SJSA1 (cell line): ENCODE data around the gene LMNTD2. TPM values are rescaled to one million over a fixed set of nuclear protein-coding genes. Genes with fewer than 3 reads are reported as not detected.

Experiments used
- DNase-seq, 2 experiments: peaks; one replicate each; pipeline ENCODE4 v3.0.0-alpha.2; 2015 to 2020; ENCODE audit warnings: low spot score in 2 of 2, low read depth in 1 of 2
- H3K27ac ChIP-seq: fragments of 250-450 bp; sonication (Bioruptor Pico); 2 replicates; pipeline ENCODE4 v1.5.1; 2020; ENCODE audit warnings: mild to moderate bottlenecking, moderate library complexity
- H3K27me3 ChIP-seq: fragments of 250-450 bp; sonication (Bioruptor Pico); replicated peaks from 2 replicates; pipeline ENCODE4 v1.5.1; 2020; ENCODE audit warnings: mild to moderate bottlenecking, moderate library complexity
- H3K36me3 ChIP-seq: fragments of 250-450 bp; sonication (Bioruptor Pico); 2 replicates; pipeline ENCODE4 v1.5.1; 2020; ENCODE audit warnings: mild to moderate bottlenecking
- H3K4me1 ChIP-seq: fragments of 250-450 bp; sonication (Bioruptor Pico); replicated peaks from 2 replicates; pipeline ENCODE4 v1.6.1; 2021; ENCODE audit warnings: mild to moderate bottlenecking
- H3K4me3 ChIP-seq: fragments of 250-450 bp; sonication (Bioruptor Pico); 2 replicates; pipeline ENCODE4 v1.5.1; 2020; ENCODE audit warnings: mild to moderate bottlenecking
- H3K9me3 ChIP-seq: fragments of 250-450 bp; sonication (Bioruptor Pico); replicated peaks from 2 replicates; pipeline ENCODE4 v1.5.1; 2020; ENCODE audit warnings: mild to moderate bottlenecking
- total RNA-seq: library from RNA; depleted of rRNA; stranded (reverse); fragments of >200 nt; shearing (Covaris generic); gene quantifications from 2 replicates; pipeline ENCODE4 v1.2.3, GENCODE V29; 2014

Gene LMNTD2
- total RNA-seq, 1 experiment from 2014 or later: 0.18 TPM

GRCh38 chr11:595400-595799 lies 34.9 kb upstream of the LMNTD2 start:
- no peak overlapping the region for H3K4me3 ChIP-seq
- no peaks in the 10 kb centered on the region for H3K9me3 ChIP-seq
- H3K4me1 ChIP-seq: no peaks in the 10 kb centered on the region
- no peaks in the 10 kb centered on the region for H3K27me3 ChIP-seq
- peaks cover 28% of the 10 kb centered on the region for H3K36me3 ChIP-seq
- no peak overlapping the region for H3K27ac ChIP-seq
- no peak for DNase-seq

- Histone ChIP-seq H3K36me3 (peaks cover 26% of the 10 kb centered on the region), H3K4me3 (no peak overlapping the region), H3K27ac (no peak overlapping the region), H3K9me3 (no peaks in the 10 kb centered on the region), H3K27me3 (no peaks in the 10 kb centered on the region), H3K4me1 (no peaks in the 10 kb centered on the region)
- no peak for DNase-seq
Observed at GRCh38 chr11:593347-593746, 32.8 kb upstream of the LMNTD2 start.

GRCh38 chr11:592918-593317 lies 32.4 kb upstream of the LMNTD2 start:
- H3K27ac ChIP-seq: no peak overlapping the region
- peaks cover 30% of the 10 kb centered on the region for H3K36me3 ChIP-seq
- no peak overlapping the region for H3K4me3 ChIP-seq
- H3K27me3 ChIP-seq: no peaks in the 10 kb centered on the region
- no peaks in the 10 kb centered on the region for H3K9me3 ChIP-seq
- no peaks in the 10 kb centered on the region for H3K4me1 ChIP-seq
- no peak for DNase-seq

GRCh38 chr11:592501-592900 lies 32.0 kb upstream of the LMNTD2 start:
- no peaks in the 10 kb centered on the region for H3K27me3 ChIP-seq
- H3K4me3 ChIP-seq: no peak overlapping the region
- no peak for DNase-seq
- peaks cover 35% of the 10 kb centered on the region for H3K36me3 ChIP-seq
- H3K27ac ChIP-seq: no peak overlapping the region
- H3K9me3 ChIP-seq: no peaks in the 10 kb centered on the region
- no peaks in the 10 kb centered on the region for H3K4me1 ChIP-seq

GRCh38 chr11:590997-591396 lies 30.5 kb upstream of the LMNTD2 start:
- DNase-seq: no peak

GRCh38 chr11:589798-590197 lies 29.3 kb upstream of the LMNTD2 start:
- no peak for DNase-seq
- no peaks in the 10 kb centered on the region for H3K4me1 ChIP-seq
- no peaks in the 10 kb centered on the region for H3K27me3 ChIP-seq
- H3K4me3 ChIP-seq: no peak overlapping the region
- H3K36me3 ChIP-seq: peaks cover 31% of the 10 kb centered on the region
- H3K27ac ChIP-seq: no peak overlapping the region
- no peaks in the 10 kb centered on the region for H3K9me3 ChIP-seq

More at GRCh38 chr11:590997-591396, 30.5 kb upstream of the LMNTD2 start:
- no peaks in the 10 kb centered on the region for H3K9me3 ChIP-seq
- no peak overlapping the region for H3K27ac ChIP-seq
- H3K27me3 ChIP-seq: no peaks in the 10 kb centered on the region
- peaks cover 31% of the 10 kb centered on the region for H3K36me3 ChIP-seq
- H3K4me3 ChIP-seq: no peak overlapping the region
- H3K4me1 ChIP-seq: no peaks in the 10 kb centered on the region

GRCh38 chr11:587978-588380 lies 27.4 kb upstream of the LMNTD2 start:
- Histone ChIP-seq H3K4me3 (no peak overlapping the region), H3K4me1 (no peaks in the 10 kb centered on the region), H3K9me3 (no peaks in the 10 kb centered on the region), H3K27ac (no peak overlapping the region), H3K36me3 (peaks cover 29% of the 10 kb centered on the region), H3K27me3 (no peaks in the 10 kb centered on the region)
- DNase-seq: no peak

GRCh38 chr11:587546-587945 lies 27.0 kb upstream of the LMNTD2 start:
- Histone ChIP-seq H3K4me1 (no peaks in the 10 kb centered on the region), H3K4me3 (no peak overlapping the region), H3K36me3 (peaks cover 27% of the 10 kb centered on the region), H3K9me3 (no peaks in the 10 kb centered on the region), H3K27ac (no peak overlapping the region), H3K27me3 (no peaks in the 10 kb centered on the region)
- no peak for DNase-seq

GRCh38 chr11:586376-587316 lies 26.1 kb upstream of the LMNTD2 start:
- Histone ChIP-seq H3K9me3 (no peaks in the 10 kb centered on the region), H3K4me3 (no peak overlapping the region), H3K27me3 (no peaks in the 10 kb centered on the region), H3K36me3 (peaks cover 24% of the 10 kb centered on the region), H3K4me1 (no peaks in the 10 kb centered on the region), H3K27ac (no peak overlapping the region)
- no peak for DNase-seq

- DNase-seq: no peak
- Histone ChIP-seq H3K27ac (no peak overlapping the region), H3K36me3 (peaks cover 24% of the 10 kb centered on the region), H3K4me1 (no peaks in the 10 kb centered on the region), H3K4me3 (no peak overlapping the region), H3K9me3 (no peaks in the 10 kb centered on the region), H3K27me3 (no peaks in the 10 kb centered on the region)
Observed at GRCh38 chr11:584287-584686, 23.7 kb upstream of the LMNTD2 start.

- no peaks in the 10 kb centered on the region for H3K27me3 ChIP-seq
- H3K4me3 ChIP-seq: no peak overlapping the region
- H3K27ac ChIP-seq: no peak overlapping the region
- no peak for DNase-seq
- peaks cover 7% of the 10 kb centered on the region; the same call in 1 of the 2 replicates for H3K4me1 ChIP-seq
- no peaks in the 10 kb centered on the region for H3K9me3 ChIP-seq
- peaks cover 8% of the 10 kb centered on the region for H3K36me3 ChIP-seq
Observed at GRCh38 chr11:581752-582151, 21.2 kb upstream of the LMNTD2 start.

GRCh38 chr11:581342-581741 lies 20.8 kb upstream of the LMNTD2 start:
- peaks cover 8% of the 10 kb centered on the region for H3K36me3 ChIP-seq

GRCh38 chr11:579830-580601 lies 19.5 kb upstream of the LMNTD2 start:
- Histone ChIP-seq H3K9me3 (no peaks in the 10 kb centered on the region), H3K4me3 (no peak overlapping the region), H3K4me1 (peaks cover 12% of the 10 kb centered on the region), H3K36me3 (peaks cover 8% of the 10 kb centered on the region), H3K27ac (no peak overlapping the region), H3K27me3 (peaks cover 5% of the 10 kb centered on the region; the same call in 1 of the 2 replicates)
- DNase-seq: no peak

More at GRCh38 chr11:581342-581741, 20.8 kb upstream of the LMNTD2 start:
- no peak overlapping the region for H3K4me3 ChIP-seq
- no peaks in the 10 kb centered on the region for H3K9me3 ChIP-seq
- DNase-seq: no peak
- no peaks in the 10 kb centered on the region for H3K27me3 ChIP-seq
- peaks cover 7% of the 10 kb centered on the region; the same call in 1 of the 2 replicates for H3K4me1 ChIP-seq
- H3K27ac ChIP-seq: no peak overlapping the region
